Activated T-cell treated with anti-CD3 and anti-CD28 coated beads, Interleukin-2, amount 50 U/mL, for 24 hours (primary cell): Measurements from ENCODE around the gene NPR2.
A peak's percentile ranks its signal among the peaks of the same experiment; 100 is the strongest.

Source experiments
- DNase-seq: peaks from one replicate; pipeline ENCODE4 v3.0.0-alpha.2; 2020
- H3K27ac Mint-ChIP-seq: 2 replicates; pipeline ENCODE4 v1.8.0; 2020; ENCODE audit warnings: mild to moderate bottlenecking, mixed read lengths
- H3K27me3 Mint-ChIP-seq: 2 replicates; pipeline ENCODE4 v1.8.0; 2020; ENCODE audit warnings: mixed read lengths
- H3K36me3 Mint-ChIP-seq: 2 replicates; pipeline ENCODE4 v1.8.0; 2020; ENCODE audit warnings: low read depth, mixed read lengths
- H3K4me1 Mint-ChIP-seq: 2 replicates; pipeline ENCODE4 v1.8.0; 2020; ENCODE audit warnings: low read depth, mixed read lengths
- H3K4me3 Mint-ChIP-seq: 2 replicates; pipeline ENCODE4 v1.8.0; 2020; ENCODE audit warnings: mild to moderate bottlenecking, moderate library complexity, mixed read lengths
- H3K9me3 Mint-ChIP-seq: 2 replicates; pipeline ENCODE4 v1.8.0; 2020; ENCODE audit warnings: mixed read lengths

Gene NPR2

GRCh38 chr9:35774907-35775635 is 16.3 kb upstream of the NPR2 start:
- no peaks in the 10 kb centered on the region for H3K9me3 Mint-ChIP-seq
- H3K27ac Mint-ChIP-seq, result peak overlapping the region; percentile 13
- H3K36me3 Mint-ChIP-seq, result peaks cover 21% of the 10 kb centered on the region
- H3K4me1 Mint-ChIP-seq, result peaks cover 4% of the 10 kb centered on the region
- H3K4me3 Mint-ChIP-seq, result no peak overlapping the region
- H3K27me3 Mint-ChIP-seq, result no peaks in the 10 kb centered on the region
- no peak for DNase-seq

- Mint-ChIP-seq H3K27ac (peak overlapping the region; percentile 26), H3K27me3 (no peaks in the 10 kb centered on the region), H3K4me1 (peaks cover 4% of the 10 kb centered on the region), H3K4me3 (no peak overlapping the region), H3K36me3 (peaks cover 30% of the 10 kb centered on the region), H3K9me3 (no peaks in the 10 kb centered on the region)
- DNase-seq, result no peak
Measured at GRCh38 chr9:35776018-35776417, 15.4 kb upstream of the NPR2 start.

- Mint-ChIP-seq H3K36me3 (peaks cover 31% of the 10 kb centered on the region), H3K9me3 (no peaks in the 10 kb centered on the region), H3K4me1 (peaks cover 4% of the 10 kb centered on the region), H3K27me3 (no peaks in the 10 kb centered on the region), H3K4me3 (no peak overlapping the region), H3K27ac (no peak overlapping the region)
- DNase-seq, result no peak
Measured at GRCh38 chr9:35778496-35778895, 12.9 kb upstream of the NPR2 start.

- Mint-ChIP-seq H3K27ac (no peak overlapping the region), H3K36me3 (peaks cover 40% of the 10 kb centered on the region), H3K4me3 (no peak overlapping the region), H3K27me3 (no peaks in the 10 kb centered on the region), H3K4me1 (no peaks in the 10 kb centered on the region), H3K9me3 (no peaks in the 10 kb centered on the region)
- DNase-seq, result no peak
Measured at GRCh38 chr9:35781066-35781465, 10.3 kb upstream of the NPR2 start.

- Mint-ChIP-seq H3K36me3 (peaks cover 53% of the 10 kb centered on the region), H3K4me3 (no peak overlapping the region), H3K4me1 (no peaks in the 10 kb centered on the region), H3K27me3 (no peaks in the 10 kb centered on the region), H3K27ac (no peak overlapping the region), H3K9me3 (no peaks in the 10 kb centered on the region)
- DNase-seq, result no peak
Measured at GRCh38 chr9:35783418-35783817, 8.0 kb upstream of the NPR2 start.

GRCh38 chr9:35789541-35789940 is 1.9 kb upstream of the NPR2 start:
- H3K4me3 Mint-ChIP-seq, result no peak overlapping the region
- H3K36me3 Mint-ChIP-seq, result peaks cover 57% of the 10 kb centered on the region
- DNase-seq, result no peak
- H3K9me3 Mint-ChIP-seq, result no peaks in the 10 kb centered on the region
- H3K27me3 Mint-ChIP-seq, result no peaks in the 10 kb centered on the region
- H3K4me1 Mint-ChIP-seq, result peaks cover 6% of the 10 kb centered on the region
- no peak overlapping the region for H3K27ac Mint-ChIP-seq

- no peaks in the 10 kb centered on the region for H3K9me3 Mint-ChIP-seq
- H3K4me3 Mint-ChIP-seq, result no peak overlapping the region
- no peak overlapping the region for H3K27ac Mint-ChIP-seq
Measured at GRCh38 chr9:35790025-35790384, 1.4 kb upstream of the NPR2 start.

GRCh38 chr9:35790385-35791296 is 750 bp upstream of the NPR2 start:
- Mint-ChIP-seq H3K27ac (no peak overlapping the region), H3K9me3 (no peaks in the 10 kb centered on the region), H3K4me3 (no peak overlapping the region), H3K36me3 (peaks cover 51% of the 10 kb centered on the region), H3K27me3 (no peaks in the 10 kb centered on the region), H3K4me1 (peaks cover 6% of the 10 kb centered on the region)
- peak; percentile 61 for DNase-seq

More at GRCh38 chr9:35790025-35790384, 1.4 kb upstream of the NPR2 start:
- Mint-ChIP-seq H3K27me3 (no peaks in the 10 kb centered on the region), H3K4me1 (peaks cover 6% of the 10 kb centered on the region), H3K36me3 (peaks cover 52% of the 10 kb centered on the region)
- DNase-seq, result no peak

GRCh38 chr9:35792024-35792813 is 828 bp downstream of the NPR2 start:
- H3K4me3 Mint-ChIP-seq, result no peak overlapping the region
- peaks cover 38% of the 10 kb centered on the region for H3K36me3 Mint-ChIP-seq
- no peaks in the 10 kb centered on the region for H3K9me3 Mint-ChIP-seq
- H3K27ac Mint-ChIP-seq, result no peak overlapping the region
- H3K27me3 Mint-ChIP-seq, result no peaks in the 10 kb centered on the region
- H3K4me1 Mint-ChIP-seq, result peaks cover 9% of the 10 kb centered on the region
- DNase-seq, result no peak

GRCh38 chr9:35792826-35793225 is 1.4 kb downstream of the NPR2 start:
- Mint-ChIP-seq H3K36me3 (peaks cover 32% of the 10 kb centered on the region), H3K4me1 (peaks cover 15% of the 10 kb centered on the region), H3K4me3 (no peak overlapping the region), H3K27me3 (no peaks in the 10 kb centered on the region), H3K27ac (no peak overlapping the region), H3K9me3 (no peaks in the 10 kb centered on the region)
- DNase-seq, result no peak

- H3K4me1 Mint-ChIP-seq, result peaks cover 20% of the 10 kb centered on the region
- H3K27me3 Mint-ChIP-seq, result no peaks in the 10 kb centered on the region
- no peak overlapping the region for H3K4me3 Mint-ChIP-seq
- H3K36me3 Mint-ChIP-seq, result peaks cover 28% of the 10 kb centered on the region
- peak overlapping the region; percentile 42 for H3K27ac Mint-ChIP-seq
- no peaks in the 10 kb centered on the region for H3K9me3 Mint-ChIP-seq
- no peak for DNase-seq
Measured at GRCh38 chr9:35793461-35793860, 2.1 kb downstream of the NPR2 start.

GRCh38 chr9:35795695-35796094 is 4.3 kb downstream of the NPR2 start:
- H3K4me1 Mint-ChIP-seq, result peaks cover 27% of the 10 kb centered on the region
- H3K36me3 Mint-ChIP-seq, result peaks cover 28% of the 10 kb centered on the region
- no peaks in the 10 kb centered on the region for H3K9me3 Mint-ChIP-seq
- no peak for DNase-seq
- H3K27me3 Mint-ChIP-seq, result no peaks in the 10 kb centered on the region
- H3K4me3 Mint-ChIP-seq, result no peak overlapping the region
- H3K27ac Mint-ChIP-seq, result no peak overlapping the region

GRCh38 chr9:35797311-35798109 is 6.1 kb downstream of the NPR2 start:
- Mint-ChIP-seq H3K36me3 (peaks cover 41% of the 10 kb centered on the region), H3K27ac (peak overlapping the region; percentile 48), H3K4me1 (peaks cover 27% of the 10 kb centered on the region), H3K27me3 (no peaks in the 10 kb centered on the region), H3K9me3 (no peaks in the 10 kb centered on the region), H3K4me3 (no peak overlapping the region)
- no peak for DNase-seq
